ENCODE measurements around the gene POU2F3.

Gene POU2F3

DNA sequence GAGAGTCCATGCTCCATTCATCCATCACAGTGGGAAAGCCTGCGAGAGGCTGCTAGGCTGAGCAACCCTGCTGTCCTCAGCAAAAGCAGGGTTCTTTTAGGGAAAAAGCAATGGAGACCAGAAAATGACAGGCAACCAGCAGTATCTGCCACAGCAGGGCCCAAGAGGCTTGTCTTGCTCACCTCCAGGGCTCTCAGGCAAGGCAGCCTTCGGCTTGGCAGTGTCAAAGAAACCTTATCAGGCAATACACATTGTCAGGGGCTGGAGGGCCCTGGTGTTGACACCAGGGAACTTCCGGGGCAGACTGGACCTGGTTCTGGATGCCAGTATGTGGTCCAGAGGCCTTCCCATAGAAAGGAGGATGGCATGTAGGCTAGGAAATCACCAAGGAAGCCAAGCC, 74.9 kb downstream of the POU2F3 start:
- in situ Hi-C loops (cut with HindIII; ENCODE audit: low sequenced_read_pairs), result loop anchor here (5.0 kb wide), 1 partner anchor 68 kb away; no protein-coding TSS in a partner anchor

DNA sequence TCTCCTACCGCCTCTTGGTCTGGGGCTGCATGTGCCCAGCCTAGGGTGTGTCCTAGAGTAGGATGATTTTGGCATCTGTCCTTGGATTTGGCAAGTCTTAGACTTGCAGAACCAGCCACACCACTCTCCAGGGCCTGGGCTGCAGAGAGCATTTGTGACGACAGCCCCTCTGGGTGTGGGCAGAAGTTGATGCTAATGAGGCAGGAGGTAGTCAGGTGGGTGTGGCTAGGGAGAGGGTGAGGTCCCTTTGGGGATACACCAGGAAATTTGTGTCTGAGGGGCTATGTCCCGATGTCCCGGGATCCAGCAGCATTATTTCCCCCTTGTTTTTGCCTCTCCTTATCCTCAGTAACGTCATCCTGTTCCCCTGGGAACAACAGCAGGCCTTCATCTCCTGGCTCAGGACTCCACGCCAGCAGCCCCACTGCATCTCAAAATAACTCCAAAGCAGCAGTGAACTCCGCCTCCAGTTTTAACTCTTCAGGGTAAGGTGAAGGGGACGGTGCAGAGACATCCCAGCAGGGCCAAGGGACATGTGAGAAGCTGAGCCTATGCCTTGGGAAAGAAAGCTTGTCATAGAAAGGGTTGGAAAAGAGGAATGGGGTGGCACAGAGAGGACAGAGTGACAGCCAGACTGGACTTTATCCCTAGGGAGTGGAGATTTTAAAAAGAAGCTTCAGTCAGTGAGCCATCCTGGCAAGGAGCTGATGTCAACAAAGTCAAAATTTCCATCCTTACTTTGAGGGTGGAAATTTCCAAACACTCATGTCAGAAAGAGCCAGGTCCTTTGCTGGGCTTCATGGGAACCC, 77.1 kb downstream of the POU2F3 start:
- in situ Hi-C loops (cut with HindIII; ENCODE audit: low sequenced_read_pairs), result loop anchor here (5.0 kb wide), 1 partner anchor 70 kb away; no protein-coding TSS in a partner anchor

DNA sequence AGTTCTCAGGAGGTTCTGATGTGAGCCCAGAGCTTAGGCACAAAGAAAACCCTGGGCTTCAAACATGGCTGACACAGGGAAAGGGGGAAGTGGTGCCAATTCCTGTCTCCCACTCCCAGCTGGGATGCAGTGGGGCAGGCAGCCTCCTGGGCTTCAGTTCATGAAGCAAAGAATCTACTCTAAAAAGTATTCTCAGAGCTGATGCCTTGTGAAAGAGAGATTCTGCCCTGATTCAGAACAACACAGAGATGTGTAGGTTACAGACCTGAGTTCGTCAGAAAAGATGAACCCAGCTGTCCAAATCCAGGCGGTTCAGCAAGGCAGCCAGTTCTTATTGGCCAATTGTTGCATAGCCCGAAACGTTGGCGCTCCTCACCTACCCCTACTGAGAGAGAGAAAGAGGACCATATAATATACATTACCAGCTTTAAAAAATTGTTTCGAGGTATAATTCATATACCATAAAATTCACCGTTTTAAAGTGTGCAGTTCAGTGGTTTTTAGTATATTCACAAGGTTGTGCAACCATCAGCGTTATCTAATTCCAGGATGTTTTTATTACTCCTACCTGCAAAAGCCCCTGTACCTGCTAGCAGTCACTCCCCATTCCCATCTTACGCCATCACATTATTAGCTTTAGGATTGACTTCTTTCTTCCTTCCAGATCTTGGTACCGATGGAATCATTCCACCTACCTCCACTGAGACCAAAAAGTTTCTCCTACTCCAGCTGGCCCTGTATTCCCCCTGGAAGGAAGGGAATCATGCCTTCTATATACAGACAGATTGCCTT, 77.9 kb downstream of the POU2F3 start:
- in situ Hi-C loops (cut with HindIII; ENCODE audit: low sequenced_read_pairs), result loop anchor here (5.0 kb wide), 1 partner anchor 71 kb away; no protein-coding TSS in a partner anchor

DNA sequence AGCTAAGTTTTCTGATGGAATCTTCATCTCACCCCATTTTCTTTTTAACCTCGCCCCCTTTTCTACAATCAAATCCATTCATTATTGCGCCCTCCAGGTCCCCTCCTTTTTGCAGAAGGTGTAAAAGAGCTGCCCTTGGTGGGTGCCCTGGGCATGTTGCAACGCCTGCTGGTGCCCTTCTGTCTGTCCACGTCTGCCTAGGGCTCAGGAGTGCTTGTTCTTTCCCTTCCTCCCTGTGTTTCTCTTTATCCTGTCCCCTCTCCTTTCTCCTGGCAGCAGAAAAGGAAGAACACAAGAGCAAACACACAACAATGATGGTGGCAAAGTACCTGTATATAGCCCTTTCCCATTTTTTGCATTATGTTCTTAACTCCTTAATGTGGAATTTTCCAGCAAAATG, 79.0 kb downstream of the POU2F3 start:
- in situ Hi-C loops (cut with HindIII; ENCODE audit: low sequenced_read_pairs), result loop anchor here (5.0 kb wide), 1 partner anchor 72 kb away; no protein-coding TSS in a partner anchor

DNA sequence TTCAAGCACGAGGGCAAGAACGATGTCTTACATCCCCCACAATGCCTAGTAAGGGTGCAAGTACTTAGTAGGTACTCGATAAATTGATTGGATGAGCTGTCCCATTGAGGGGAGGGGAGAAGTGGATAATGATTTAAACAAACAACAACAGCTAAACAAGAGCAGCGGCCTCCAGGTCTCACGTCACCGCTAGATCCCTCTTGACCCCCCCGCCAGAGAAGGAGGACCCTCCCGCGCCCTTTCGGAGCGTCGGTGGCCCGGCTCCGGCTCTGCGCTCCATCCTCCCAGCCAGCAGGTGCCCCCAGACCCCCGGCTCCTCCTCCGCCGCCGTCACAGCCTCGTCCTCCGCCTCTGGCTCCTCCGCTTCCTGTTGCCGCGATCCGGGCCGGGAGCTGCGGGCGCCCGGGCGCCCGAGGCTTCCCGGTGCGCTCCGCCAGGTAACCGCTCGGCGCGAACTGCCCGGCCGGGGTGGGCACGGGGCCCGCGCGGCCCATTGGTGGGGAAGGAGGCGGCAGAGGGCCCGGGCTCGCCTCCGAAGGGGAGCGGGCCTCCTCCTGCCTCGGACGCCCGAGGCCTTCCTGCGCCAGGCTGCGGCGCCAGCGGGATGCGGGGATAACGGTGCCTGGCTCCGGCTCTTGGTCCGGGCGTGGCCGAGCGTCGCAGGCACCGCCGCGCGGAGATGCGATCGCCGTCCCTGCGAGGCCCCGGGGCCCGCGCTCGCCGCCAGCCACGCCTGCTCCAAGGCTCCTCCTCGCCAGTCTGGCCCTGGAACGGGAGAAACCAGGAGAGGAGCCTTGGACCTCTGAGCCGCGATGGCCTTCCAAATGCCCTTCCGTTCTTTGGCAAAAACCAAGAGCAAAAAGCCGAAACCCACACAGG, 85.2 kb downstream of the POU2F3 start, which contains the start of gene TLCD5:
TLCD5 (plus strand) TSS at position 368 of the 879 bp plus-strand sequence. CDS start 2,143 bp downstream, outside the sequence.
- in situ Hi-C loops (cut with HindIII; ENCODE audit: low sequenced_read_pairs), result no loop called here

DNA sequence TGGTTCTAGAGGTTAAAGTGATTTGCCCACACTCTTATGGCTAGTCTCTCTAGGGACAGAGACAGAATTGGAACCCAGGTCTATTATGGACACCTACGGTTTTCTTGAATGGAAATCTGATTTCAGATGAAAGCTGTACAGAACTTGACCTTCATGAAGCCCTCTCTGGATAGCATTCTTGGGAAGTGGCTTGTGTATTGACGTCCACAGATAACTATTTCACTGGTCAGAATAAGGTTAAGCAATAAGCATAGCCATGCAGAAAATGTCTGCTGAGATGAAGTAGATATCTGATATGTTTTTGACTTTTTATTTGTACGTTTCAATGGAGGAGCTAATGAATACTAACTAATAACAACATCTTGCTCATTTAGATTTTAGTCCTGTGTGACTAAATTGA, 86.3 kb downstream of the POU2F3 start:
- in situ Hi-C loops (cut with HindIII; ENCODE audit: low sequenced_read_pairs), result no loop called here

DNA sequence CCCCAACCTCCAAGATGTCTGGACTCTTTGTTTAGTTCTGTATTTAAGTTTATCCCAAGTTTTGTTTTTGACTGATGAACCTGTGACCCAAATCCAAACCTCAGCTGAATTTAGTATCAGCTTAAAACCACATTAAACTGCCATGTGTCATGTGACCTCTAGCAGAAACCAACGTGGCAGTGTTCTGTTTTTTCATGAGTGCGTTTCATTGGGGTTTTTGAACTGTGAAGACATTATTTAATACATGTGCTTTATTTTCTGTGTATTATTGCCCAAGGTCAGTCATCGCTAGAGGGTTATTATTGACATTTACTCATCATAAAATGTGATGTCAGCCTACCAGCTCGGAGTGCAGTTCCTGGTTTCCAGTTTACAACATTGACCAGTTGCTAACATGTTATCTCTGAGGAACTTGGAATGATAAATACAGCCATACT, 86.9 kb downstream of the POU2F3 start:
- in situ Hi-C loops (cut with HindIII; ENCODE audit: low sequenced_read_pairs), result no loop called here

DNA sequence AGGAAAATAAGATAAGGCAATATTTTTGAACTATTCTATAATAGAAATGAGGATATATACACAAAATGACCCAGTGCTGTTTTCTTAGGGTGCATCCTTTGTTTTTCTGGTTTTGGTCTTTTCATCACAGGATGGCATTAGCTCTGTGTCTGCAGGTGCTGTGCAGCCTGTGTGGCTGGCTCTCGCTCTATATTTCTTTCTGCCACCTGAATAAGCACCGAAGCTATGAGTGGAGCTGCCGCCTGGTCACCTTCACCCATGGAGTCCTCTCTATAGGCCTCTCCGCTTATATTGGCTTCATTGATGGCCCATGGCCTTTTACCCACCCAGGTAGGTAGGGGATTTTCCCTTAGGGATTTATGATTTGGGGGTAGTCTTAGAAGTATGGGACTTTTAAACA, 87.4 kb downstream of the POU2F3 start:
- in situ Hi-C loops (cut with HindIII; ENCODE audit: low sequenced_read_pairs), result no loop called here

DNA sequence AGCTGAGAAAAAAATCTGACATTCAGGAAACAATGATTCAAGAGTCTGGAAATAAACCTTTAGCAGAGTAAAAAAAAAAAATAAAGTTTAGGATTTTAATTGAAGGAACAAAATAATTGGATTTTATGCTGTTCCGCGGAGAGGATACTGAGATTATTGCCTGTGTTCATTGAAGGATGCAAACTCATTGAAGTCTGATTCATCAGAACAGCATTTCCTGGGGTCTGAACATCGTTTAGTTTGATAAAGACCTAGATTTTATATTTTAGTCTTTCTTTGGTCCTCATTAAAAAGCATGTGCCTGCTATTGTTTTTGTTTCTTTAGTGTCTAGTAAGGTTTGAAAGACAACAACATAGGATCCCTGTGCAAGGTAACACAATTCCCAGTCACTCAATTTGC, 89.6 kb downstream of the POU2F3 start:
- in situ Hi-C loops (cut with HindIII; ENCODE audit: low sequenced_read_pairs), result no loop called here

DNA sequence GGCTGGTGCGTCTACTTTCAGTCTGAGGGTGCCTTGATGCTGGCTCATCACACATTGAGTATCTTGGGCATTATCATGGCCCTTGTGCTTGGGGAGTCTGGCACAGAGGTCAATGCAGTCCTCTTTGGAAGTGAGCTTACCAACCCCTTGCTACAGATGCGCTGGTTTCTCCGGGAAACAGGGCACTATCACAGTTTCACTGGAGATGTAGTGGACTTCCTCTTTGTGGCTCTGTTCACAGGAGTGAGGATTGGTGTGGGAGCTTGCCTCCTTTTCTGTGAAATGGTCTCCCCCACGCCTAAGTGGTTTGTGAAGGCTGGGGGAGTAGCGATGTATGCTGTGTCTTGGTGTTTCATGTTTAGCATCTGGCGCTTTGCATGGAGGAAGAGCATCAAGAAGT, 90.1 kb downstream of the POU2F3 start:
- in situ Hi-C loops (cut with HindIII; ENCODE audit: low sequenced_read_pairs), result loop anchor here (5.0 kb wide), 1 partner anchor 107 kb away; no protein-coding TSS in a partner anchor

DNA sequence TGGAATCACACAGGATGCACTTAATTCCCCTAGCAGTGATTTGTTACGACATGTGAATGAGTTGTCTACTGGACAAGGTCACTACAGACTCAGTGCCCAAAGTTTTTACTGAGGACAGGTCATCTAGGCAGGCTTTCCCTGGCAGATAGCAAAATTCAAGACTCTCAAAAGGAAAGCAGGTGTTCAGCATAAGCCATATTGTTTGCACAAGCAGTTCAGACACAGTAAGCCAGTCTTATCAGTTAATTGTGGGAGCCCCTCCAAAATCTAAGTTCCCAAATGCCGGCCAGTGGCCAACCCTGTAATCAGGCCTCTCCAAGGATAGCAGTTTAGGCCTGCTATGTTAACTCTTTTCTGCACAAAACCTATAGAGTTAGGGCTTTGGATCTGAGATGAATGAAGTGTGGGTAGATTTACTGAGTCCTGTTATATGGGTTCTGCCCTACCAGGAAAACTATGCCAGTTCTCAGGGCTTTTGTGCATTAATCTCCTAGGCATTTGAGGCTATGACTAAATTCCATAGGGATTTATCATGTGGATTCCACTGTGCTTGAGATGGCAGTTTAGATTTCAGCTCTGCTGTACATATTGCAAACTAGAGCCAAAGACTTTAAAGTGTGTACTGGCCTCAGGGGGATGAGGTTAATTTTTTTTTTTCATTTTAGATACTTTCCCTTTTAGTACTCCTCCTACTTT, 91.5 kb downstream of the POU2F3 start:
- in situ Hi-C loops (cut with HindIII; ENCODE audit: low sequenced_read_pairs), result loop anchor here (5.0 kb wide), 1 partner anchor 106 kb away; no protein-coding TSS in a partner anchor

DNA sequence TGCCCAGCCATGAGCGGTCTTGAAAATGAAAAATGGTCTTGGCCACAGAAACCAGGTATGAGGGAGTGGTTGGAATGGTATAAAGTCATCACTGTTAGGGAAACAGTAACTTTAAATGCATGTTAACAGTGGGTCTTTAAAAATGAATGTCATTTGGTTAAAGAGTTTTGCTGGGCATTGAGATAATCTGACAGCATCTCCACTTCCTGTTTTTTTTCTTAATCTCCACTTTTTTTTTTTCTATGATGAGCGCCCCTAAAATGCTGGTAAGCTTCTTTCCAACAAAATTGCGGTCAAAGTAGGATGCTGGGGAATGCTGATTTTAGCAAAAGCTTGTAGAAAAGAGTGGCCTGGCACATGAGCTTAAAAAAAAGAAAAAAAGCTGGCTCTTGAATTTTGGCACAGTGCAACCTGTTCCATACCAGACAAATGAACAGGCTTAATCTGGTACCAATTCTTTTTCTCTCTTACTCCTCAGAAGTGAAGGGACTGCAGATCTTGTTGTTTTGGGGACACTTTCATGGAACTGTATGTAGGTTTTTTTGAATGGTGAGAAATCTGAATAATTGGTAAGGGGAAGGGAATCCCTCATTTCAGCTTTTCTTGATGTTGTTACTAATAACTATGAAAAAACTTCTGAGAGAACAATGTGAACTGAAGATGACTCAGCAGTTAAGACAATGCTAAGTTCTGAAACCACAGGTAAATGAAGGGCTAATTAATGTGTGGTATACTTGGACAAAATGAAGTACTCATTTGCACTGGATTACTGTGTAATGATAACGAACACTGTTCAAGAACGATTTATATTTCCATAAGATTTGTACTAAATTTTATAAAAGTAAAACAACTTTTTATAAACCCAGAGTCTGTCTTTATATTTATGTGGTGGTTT, 93.1 kb downstream of the POU2F3 start:
- in situ Hi-C loops (cut with HindIII; ENCODE audit: low sequenced_read_pairs), result loop anchor here (5.0 kb wide), 1 partner anchor 104 kb away; no protein-coding TSS in a partner anchor

DNA sequence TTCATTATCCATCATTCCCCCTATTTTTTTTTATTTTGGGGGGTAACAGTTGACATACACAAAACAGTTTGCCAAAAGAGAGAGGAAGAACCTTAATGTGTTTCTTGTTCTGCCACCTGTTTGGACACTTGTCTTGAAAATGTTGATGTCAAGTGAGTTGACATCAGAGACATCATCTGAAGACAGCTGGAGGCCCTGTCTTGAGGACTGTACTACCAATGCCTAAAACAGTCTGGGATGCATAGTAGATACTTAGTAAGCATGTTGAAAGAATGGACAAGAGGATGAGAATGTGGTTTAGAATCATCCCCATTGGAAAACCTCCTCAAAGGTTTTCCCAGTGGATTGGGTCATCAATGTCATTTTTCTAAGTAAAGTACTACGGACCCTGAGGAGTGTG, 93.9 kb downstream of the POU2F3 start:
- in situ Hi-C loops (cut with HindIII; ENCODE audit: low sequenced_read_pairs), result loop anchor here (5.0 kb wide), 1 partner anchor 104 kb away; no protein-coding TSS in a partner anchor

DNA sequence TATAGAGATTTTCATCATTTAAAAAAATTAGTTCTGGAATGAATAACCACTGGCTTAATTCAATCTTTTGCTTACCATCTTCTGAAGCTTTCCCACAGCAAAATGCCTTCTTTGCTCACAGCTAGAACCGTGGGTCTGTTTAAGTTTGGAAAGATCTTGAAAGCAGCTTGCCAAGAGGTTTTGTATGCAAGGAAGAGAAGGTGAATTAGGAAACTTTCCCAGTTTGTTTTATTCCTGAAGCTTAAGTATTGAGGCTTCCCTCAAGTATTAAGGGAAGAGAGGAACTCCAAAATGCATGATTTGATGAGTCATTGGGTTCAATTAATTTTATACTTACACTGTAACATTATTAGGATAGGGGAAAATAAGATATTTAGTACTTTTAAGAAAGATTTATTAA, 94.4 kb downstream of the POU2F3 start:
- in situ Hi-C loops (cut with HindIII; ENCODE audit: low sequenced_read_pairs), result loop anchor here (5.0 kb wide), 1 partner anchor 103 kb away; no protein-coding TSS in a partner anchor

DNA sequence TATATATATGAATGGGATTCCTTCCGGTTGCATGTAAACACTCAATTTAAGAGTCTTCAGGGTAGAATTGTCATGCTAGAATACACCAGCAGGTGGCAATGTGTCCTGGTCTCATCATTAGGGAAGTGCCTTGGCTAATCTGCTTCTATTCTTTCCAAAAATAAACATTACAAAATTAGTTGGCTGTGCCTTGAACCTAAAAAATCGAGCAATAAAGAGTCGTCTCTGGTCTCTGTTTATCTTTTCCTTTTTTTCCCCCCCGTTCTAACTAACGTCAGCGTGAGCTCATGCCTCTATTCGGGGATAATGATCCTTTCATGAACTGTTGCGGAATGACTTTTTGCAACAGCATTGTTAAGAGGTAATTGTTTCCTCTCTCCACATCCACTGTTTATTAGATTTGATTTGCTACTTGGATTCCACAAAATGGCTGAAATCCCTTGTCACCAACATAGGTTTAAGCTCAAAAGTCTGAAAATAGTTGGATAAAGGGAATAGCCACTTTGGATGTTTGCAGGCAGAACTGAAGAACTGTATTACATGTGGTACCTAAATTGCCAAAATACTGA, 95.0 kb downstream of the POU2F3 start:
- in situ Hi-C loops (cut with HindIII; ENCODE audit: low sequenced_read_pairs), result loop anchor here (5.0 kb wide), 1 partner anchor 102 kb away; no protein-coding TSS in a partner anchor

DNA sequence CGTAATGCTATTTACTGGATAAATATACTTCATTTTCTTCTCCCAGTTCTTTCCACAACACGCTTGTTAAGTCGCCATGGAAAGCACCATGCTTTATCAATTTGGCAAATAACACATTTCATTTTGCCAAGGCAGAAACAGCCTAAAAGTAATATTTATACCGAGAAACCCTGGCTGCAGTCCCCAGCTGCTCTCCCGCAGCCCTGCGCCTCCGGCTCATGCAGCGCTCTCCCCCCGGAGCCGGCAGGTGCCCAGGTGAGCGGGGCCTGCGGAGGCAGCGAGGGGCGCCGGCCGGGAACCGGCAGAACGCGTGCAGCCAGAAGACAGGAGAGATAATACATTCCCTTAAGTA, 95.6 kb downstream of the POU2F3 start:
- in situ Hi-C loops (cut with HindIII; ENCODE audit: low sequenced_read_pairs), result no loop called here

DNA sequence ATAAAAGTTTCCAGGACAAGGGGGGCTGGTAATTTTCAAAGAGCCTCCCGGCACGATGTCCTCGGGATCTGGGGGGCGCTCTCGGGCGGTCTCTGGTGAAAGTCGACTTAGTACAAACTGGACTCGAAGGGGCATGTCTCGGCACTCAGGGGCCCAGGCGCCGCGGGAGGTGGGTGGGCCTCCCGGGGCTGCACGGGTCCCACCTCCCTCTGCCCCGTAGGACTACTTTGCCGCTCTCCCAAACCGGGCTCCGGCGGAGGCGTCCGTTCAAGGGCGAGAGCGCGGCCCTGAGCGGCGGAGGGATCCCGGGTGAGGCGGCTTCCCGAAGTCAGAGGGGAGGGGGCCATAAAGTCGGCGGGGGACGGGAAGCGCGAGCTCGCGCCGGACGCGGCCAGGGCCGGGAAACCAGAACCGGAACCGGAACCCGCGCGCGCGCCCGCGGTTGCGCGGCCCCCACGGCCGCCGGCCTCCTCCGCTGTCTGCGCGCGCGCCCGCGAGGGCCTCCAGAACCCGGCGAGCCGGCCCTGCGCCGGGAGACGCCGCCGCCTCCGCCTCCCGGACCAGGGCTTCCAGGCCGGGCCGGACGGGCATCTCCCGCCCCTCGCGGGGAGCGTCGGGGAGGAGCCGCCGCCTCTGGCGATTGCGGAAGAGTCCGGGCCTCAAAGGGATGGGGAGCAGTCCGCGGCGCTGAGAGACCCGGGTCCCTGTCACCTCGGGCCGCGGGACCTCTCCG, 96.1 kb downstream of the POU2F3 start, which contains the start of gene ARHGEF12:
ARHGEF12 (plus strand) TSS at position 506 of the 733 bp plus-strand sequence. CDS start 831 bp downstream, outside the sequence.
- in situ Hi-C loops (cut with HindIII; ENCODE audit: low sequenced_read_pairs), result no loop called here
